ENCODE data around the gene SOX9.

DNA sequence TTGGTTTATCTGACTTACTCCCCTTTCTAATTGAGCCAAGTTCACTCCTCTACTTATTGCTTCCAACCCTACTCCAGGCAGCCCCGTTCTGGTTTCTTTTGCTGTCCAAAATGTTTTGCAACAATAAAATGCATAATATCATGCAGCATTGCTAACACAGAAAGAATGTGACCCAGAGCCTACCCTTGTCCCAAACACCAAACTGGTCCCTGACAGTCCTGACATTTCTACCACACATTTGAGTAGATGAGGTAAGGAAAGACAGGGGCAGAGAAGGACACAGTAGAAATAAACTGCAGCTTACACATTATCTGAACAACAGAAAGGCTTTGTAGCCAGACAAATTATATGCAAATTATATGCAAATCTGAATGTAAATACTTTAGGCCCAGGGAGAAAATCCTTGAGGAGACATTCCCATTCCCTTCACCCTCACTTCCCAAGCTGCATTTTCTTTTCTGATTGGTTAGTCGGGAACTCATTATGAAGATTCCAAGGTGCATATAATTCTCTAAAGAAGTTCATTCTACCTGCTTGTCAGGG, 31.6 kb downstream of the SOX9 start:
- TF ChIP-seq POLR2A (IDR thresholded peaks at IDR 0.05; ENCODE audit: low read length) (no peak), GATA1 (IDR thresholded peaks at IDR 0.05; ENCODE audit: low read depth, low read length) (no peak)
